Measurements from ENCODE around the gene COX6B1.
"Not testable (repeated sequence)": the region's sequence is repeated elsewhere in the genome, so short reads cannot be mapped to it uniquely, and the experiment has no call there.

The COX6B1 gene

GRCh38 chr19:35666251-35666913 is 18.3 kb downstream of the COX6B1 start, which contains the start of gene UPK1A:
Gene UPK1A, plus strand, starts transcription at chr19:35666517. Its CDS starts 296 bp downstream, at chr19:35666813.
- DNase-seq, result no peak

- no peak for DNase-seq
These were observed 21.4 kb downstream of the COX6B1 start for GRCh38 chr19:35669566-35669965.

GRCh38 chr19:35669974-35670373 is 21.9 kb downstream of the COX6B1 start:
- DNase-seq, result no peak

- DNase-seq, result no peak
These were observed 22.6 kb downstream of the COX6B1 start for GRCh38 chr19:35670686-35671085.

GRCh38 chr19:35671818-35672217 is 23.7 kb downstream of the COX6B1 start:
- no peak for DNase-seq

GRCh38 chr19:35673121-35673804 is 25.1 kb downstream of the COX6B1 start:
- no peak for DNase-seq

- DNase-seq, result no peak
These were observed 27.5 kb downstream of the COX6B1 start for GRCh38 chr19:35675589-35676140.

GRCh38 chr19:35689836-35690235 is 41.7 kb downstream of the COX6B1 start:
- no peak for DNase-seq

GRCh38 chr19:35691106-35691505 is 43.0 kb downstream of the COX6B1 start:
- not testable (repeated sequence) for DNase-seq

- DNase-seq, result no peak
These were observed 43.9 kb downstream of the COX6B1 start for GRCh38 chr19:35692010-35692409.

GRCh38 chr19:35693422-35693821 is 45.3 kb downstream of the COX6B1 start:
- DNase-seq, result no peak

- peak; percentile 92 for DNase-seq
These were observed 45.9 kb downstream of the COX6B1 start for GRCh38 chr19:35693835-35694599.

- no peak for DNase-seq
These were observed 47.8 kb downstream of the COX6B1 start for GRCh38 chr19:35695895-35696422.

- no peak for DNase-seq
These were observed 48.7 kb downstream of the COX6B1 start for GRCh38 chr19:35696835-35697234.

GRCh38 chr19:35702223-35703012 is 54.3 kb downstream of the COX6B1 start:
- DNase-seq, result peak; percentile 99

- no peak for DNase-seq
These were observed 55.2 kb downstream of the COX6B1 start for GRCh38 chr19:35703343-35703742.

GRCh38 chr19:35704218-35704617 is 56.1 kb downstream of the COX6B1 start, which contains the start of gene ZBTB32:
Gene ZBTB32, plus strand, starts transcription at chr19:35704558. Its CDS starts 10,069 bp downstream, at chr19:35714627.
- no peak for DNase-seq

Data from MV-4-11 (cell line).